Heart left ventricle (tissue), 13 donors: ENCODE results near the gene STARD7.

Experiments
- POLR2A ChIP-seq, 2 donors: fragments of 450-650 bp; IDR thresholded peaks; one replicate each; pipeline ENCODE4 v1.6.1; 2017; ENCODE audit warnings: antibody characterized with exemption in 2 of 2, mild to moderate bottlenecking in 2 of 2, moderate library complexity in 2 of 2
- TF ChIP-seq, protein P1 (sequence below), 12 donors: fragments of 200-600 bp; sonication (generic) in 4 of 12; IDR thresholded peaks; one replicate each; pipeline versions ENCODE4 v1.5.0 to v1.8.0; 2018 to 2022; ENCODE audit warnings: antibody characterized with exemption in 12 of 12, mild to moderate bottlenecking in 5 of 12
- donor health status: ischemic (EF 13 %, LVEDD 7.1; RV severe dilation, severe dysfunction).
- donor health status: DM: no; HTN: yes; CAD: no.
- donor health status: DM: no; HTN: no; CAD: no.
- donor health status: ischemic (EF 25% LVEDD 6.9; RV normal size, moderate dysfunction).
- donor health status: ischemic (EF 25% LVEDD 5.7; RV mildly dilated, moderate dysfunction).
- donor health status: ischemic (EF 35%, LVEDD 5.7; RV mildly dilated, moderate dysfunction).
- donor health status: nonischemic (EF 11% LVEDD 7.7; RV severe dilation, severe dysfunction).
- donor health status: DM: yes; HTN: yes; CAD: no.
- donor health status: PGD.
- donor health status: ischemic (EF 29% LVEDD 5.4; RV normal size, mild dysfunction).
- donor health status: nonischemic (EF 23%, LVEDD 6.1; RV moderate dilation, normal function).

DNA sequence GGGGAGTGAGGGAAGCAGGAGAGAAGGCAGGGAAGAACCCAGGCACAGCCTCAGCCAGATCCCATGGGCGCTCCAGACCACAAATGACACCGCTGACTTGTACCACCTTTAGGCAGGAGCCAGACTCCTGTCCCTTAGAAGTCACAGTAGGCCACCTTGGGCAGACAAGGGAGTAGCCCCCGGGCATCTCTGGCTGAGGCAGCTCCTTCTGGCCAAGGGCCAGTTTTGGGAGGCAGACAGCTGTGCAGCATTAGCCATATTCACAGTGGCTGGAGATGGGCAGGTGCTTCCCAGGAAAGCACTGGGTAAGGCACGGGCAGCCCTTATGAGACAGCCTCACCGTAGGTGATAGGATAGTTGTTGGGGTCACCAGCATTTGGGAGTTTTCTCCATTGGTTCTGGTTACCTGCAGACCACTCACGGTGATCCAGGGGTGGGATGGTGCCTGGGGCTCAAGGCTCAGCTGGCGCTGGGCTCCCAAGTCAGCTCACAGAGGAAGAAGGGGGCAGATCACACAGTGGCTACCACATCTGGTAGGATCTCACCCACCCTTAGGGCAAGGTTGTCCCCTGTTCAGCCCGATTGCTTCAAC is 72.4 kb downstream of the STARD7 start:
- TF ChIP-seq, protein P1, sequence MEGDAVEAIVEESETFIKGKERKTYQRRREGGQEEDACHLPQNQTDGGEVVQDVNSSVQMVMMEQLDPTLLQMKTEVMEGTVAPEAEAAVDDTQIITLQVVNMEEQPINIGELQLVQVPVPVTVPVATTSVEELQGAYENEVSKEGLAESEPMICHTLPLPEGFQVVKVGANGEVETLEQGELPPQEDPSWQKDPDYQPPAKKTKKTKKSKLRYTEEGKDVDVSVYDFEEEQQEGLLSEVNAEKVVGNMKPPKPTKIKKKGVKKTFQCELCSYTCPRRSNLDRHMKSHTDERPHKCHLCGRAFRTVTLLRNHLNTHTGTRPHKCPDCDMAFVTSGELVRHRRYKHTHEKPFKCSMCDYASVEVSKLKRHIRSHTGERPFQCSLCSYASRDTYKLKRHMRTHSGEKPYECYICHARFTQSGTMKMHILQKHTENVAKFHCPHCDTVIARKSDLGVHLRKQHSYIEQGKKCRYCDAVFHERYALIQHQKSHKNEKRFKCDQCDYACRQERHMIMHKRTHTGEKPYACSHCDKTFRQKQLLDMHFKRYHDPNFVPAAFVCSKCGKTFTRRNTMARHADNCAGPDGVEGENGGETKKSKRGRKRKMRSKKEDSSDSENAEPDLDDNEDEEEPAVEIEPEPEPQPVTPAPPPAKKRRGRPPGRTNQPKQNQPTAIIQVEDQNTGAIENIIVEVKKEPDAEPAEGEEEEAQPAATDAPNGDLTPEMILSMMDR (IDR thresholded peaks at IDR 0.05), result no peak
- TF ChIP-seq POLR2A (IDR thresholded peaks at IDR 0.05), result no peak
